ENCODE results near the gene SYTL3.
"Not testable (repeated sequence)": the region's sequence is repeated elsewhere in the genome, so short reads cannot be mapped to it uniquely, and the experiment has no call there.

SYTL3 gene

DNA sequence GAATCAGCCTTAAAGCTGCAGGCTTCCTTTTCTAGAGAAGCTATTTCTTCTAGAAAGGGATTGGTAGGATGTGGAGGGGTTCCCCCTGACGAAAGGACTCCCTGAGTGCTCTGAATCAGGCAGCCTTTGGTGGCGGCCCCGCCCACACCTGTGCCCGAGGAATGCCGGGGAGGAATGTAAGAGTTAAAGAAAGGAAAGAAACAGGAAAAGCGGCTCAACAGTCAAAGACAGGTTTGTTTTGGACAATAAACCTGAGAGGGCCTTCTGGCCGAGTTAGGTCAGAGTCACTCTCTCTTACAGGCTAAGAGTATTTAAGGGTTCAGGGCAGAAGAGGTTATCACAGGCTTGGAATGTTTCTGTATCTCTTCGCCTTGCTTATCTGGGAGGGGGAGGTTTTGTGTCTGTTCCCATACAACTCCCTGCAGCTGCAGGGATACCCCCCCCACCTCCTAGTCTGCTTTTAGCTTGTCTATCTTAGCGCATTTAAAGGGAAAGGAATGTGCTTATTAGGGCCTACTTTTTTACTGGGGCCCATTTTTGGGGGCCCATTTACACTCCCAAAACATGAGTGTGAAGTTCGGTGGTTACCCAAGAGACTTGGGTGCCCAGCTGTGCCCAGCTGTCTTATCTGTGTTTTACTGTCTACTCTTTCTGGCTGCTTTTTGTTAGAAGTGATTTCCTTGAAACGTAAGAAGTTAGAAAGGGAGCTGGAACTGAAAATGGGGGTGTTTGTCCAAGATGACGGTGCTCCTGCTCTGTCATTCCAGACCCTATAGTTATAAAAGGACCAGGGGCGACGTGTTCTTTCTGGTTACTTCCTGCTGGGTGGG, 38.1 kb upstream of the SYTL3 start:
- Histone ChIP-seq H3K27me3 (ENCODE audit: control insufficient read depth, insufficient read depth, low read length) (no peaks in the 10 kb centered on the region), H3K36me3 (ENCODE audit: control insufficient read depth, insufficient read depth, low read length) (peaks cover 31% of the 10 kb centered on the region)

DNA sequence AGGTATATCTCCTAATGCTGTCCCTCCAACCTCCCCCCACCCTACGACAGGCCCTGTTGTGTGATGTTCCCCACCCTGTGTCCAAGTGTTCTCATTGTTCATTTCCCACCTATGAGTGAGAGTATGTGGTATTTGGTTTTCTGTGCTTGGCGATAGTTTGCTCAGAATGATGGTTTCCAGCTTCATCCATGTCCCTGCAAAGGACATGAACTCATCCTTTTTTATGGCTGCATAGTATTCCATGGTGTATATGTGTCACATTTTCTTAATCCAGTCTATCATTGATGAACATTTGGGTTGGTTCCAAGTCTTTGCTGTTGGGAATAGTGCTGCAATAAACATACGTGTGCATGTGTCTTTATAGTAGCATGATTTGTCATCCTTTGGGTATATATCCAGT, 35.2 kb upstream of the SYTL3 start:
- H3K4me3 ChIP-seq (ENCODE audit: low read length); H3K9me3 ChIP-seq (ENCODE audit: control insufficient read depth, low read length); H3K27me3 ChIP-seq (ENCODE audit: control insufficient read depth, insufficient read depth, low read length); H3K9ac ChIP-seq (ENCODE audit: low read length); H3K4me1 ChIP-seq (ENCODE audit: control insufficient read depth, insufficient read depth, low read length): not testable (repeated sequence)
- H3K36me3 ChIP-seq (ENCODE audit: control insufficient read depth, insufficient read depth, low read length): peaks cover 12% of the 10 kb centered on the region

More for the DNA sequence above, 38.1 kb upstream of the SYTL3 start:
- Histone ChIP-seq H3K9me3 (ENCODE audit: control insufficient read depth, low read length) (no peaks in the 10 kb centered on the region), H3K4me1 (ENCODE audit: control insufficient read depth, insufficient read depth, low read length) (no peaks in the 10 kb centered on the region), H3K4me3 (ENCODE audit: low read length) (no peak overlapping the region), H3K9ac (ENCODE audit: low read length) (no peak overlapping the region)

DNA sequence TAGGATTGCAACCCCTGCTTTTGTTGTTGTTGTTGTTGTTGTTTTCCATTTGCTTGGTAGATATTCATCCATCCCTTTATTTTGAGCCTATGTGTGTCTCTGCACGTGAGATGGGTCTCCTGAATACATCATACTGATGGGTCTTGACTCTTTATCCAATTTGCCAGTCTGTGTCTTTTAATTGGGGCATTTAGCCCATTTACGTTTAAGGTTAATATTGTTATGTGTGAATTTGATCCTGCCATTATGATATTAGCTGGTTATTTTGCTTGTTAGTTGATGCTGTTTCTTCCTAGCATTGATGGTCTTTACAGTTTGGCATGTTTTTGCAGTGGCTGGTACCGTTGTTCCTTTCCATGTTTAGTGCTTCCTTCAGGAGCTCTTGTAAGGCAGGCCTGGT, 31.6 kb upstream of the SYTL3 start:
- not testable (repeated sequence) for H3K4me3 ChIP-seq (ENCODE audit: low read length); H3K9ac ChIP-seq (ENCODE audit: low read length); H3K27me3 ChIP-seq (ENCODE audit: control insufficient read depth, insufficient read depth, low read length); H3K4me1 ChIP-seq (ENCODE audit: control insufficient read depth, insufficient read depth, low read length); H3K9me3 ChIP-seq (ENCODE audit: control insufficient read depth, low read length); H3K36me3 ChIP-seq (ENCODE audit: control insufficient read depth, insufficient read depth, low read length)

DNA sequence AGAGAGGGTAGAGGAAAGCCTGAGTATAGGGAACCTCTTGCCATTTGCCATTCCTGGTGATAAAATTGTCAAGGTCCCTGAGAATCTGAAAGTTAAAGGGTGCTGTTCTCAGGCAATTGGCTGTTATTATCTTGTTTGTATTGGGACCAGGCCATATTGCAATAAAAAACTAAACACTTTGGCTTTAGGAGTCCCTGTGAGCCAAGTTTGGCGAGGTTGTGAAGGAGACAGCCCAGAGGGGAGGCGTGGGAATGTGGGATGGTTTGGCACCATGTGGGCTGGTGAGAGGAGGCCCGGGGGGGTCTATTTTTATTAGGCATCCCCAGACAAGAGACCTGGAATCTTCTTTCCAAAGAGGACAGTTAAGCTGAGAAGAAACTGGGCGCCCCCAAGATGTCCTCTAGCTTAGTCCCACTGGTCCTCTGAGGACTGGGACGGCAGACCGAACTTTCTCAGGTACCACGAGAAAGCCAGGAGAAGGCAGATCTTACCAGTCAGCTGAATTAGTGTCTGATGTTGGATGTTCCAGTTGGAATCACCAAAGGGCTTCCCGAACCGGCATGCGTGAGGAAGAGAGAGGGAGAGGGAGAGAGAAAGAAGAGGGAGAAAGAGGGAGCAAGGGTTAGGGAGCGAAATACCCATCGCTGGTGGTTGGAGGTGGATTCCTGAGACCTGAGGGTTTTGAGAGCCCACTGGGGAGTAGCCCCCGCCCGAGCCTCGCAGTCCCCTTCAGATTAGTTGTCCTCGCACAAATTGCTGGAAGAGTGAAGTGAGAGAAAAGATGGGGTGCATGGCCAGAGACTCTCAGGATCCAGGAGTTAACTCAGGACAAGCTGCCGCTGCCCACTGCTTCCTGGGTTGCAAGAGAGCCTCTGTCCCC, 29.7 kb upstream of the SYTL3 start:
- Histone ChIP-seq H3K27me3 (ENCODE audit: control insufficient read depth, insufficient read depth, low read length) (no peaks in the 10 kb centered on the region), H3K36me3 (ENCODE audit: control insufficient read depth, insufficient read depth, low read length) (no peaks in the 10 kb centered on the region), H3K4me3 (ENCODE audit: low read length) (no peak overlapping the region), H3K9me3 (ENCODE audit: control insufficient read depth, low read length) (no peaks in the 10 kb centered on the region), H3K9ac (ENCODE audit: low read length) (no peak overlapping the region), H3K4me1 (ENCODE audit: control insufficient read depth, insufficient read depth, low read length) (no peaks in the 10 kb centered on the region)

DNA sequence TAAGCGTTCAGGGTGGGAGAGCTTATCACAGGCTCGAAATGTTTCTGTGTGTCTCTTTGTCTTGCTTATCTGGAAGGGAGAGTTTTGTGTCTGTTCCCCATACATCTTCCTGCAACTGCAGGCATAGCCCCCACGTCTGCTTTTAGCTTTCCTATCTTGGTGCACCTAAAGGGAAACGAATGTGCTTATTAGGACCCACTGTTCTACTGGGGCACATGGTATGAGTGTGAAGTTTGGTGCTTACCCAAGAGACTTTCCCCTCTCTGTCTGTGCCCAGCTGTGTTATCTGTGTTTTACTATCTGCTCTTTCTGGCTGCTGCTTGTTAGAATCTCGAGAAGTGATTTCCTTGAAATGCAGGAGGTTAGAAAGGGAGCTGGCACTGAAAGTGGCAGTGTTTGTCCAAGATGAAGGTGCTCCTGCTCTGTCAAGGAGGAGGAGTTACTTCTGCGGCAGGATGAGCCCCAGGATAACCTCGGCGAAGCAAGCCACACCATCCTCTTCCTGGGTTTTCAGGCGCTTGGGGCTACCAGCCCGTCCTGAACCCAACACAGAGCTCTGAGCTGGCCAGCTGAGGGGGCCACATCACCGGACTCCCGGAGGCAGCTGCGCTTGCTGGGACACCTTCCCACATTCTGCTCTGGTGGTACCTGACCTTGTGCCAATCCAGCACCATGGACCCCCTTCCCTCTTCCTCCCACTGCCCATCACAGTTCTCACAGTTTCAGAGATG, 28.7 kb upstream of the SYTL3 start:
- H3K36me3 ChIP-seq (ENCODE audit: control insufficient read depth, insufficient read depth, low read length): no peaks in the 10 kb centered on the region

DNA sequence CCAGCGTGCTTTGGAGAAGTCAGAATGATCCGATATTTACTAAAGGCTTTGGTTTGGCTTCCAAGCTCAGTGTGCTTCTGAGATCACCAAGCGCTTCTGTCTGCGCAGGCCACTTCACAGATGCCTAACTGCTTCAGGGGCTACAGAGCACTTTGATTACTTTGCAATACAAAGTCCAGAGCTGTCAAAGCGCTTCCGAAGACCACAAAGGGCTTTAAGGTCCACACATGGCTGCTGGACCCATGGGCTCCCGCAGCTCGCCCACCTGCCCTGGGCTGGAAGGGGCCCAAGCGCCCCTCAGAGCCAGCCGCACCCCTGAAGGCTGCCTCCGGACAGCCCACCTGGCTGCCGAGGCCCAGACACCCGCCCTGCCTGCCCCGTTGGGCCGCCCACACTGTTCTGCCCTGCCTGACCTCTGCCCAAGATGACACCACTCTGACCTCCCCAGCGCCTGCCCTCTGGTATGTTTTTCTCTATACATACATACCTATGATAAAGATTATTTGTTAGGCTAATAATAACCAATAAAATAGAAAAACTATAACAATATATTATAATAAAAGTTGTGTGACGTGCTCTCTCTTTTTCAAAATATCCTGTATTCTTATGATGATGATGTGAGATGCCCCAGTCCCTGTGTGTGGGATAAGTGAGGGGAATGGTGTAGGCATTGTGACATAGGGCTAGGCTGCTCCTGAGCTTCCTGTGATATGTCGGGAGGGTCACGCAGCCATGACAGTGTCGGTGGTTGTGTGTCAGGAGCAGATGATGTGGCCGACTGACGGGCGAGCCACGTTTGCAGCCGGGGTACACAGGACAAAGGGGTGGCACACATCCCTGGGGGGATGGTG, 27.9 kb upstream of the SYTL3 start:
- Histone ChIP-seq H3K36me3 (ENCODE audit: control insufficient read depth, insufficient read depth, low read length) (peaks cover 3% of the 10 kb centered on the region), H3K9me3 (ENCODE audit: control insufficient read depth, low read length) (no peaks in the 10 kb centered on the region), H3K4me3 (ENCODE audit: low read length) (no peak overlapping the region), H3K27me3 (ENCODE audit: control insufficient read depth, insufficient read depth, low read length) (no peaks in the 10 kb centered on the region), H3K9ac (ENCODE audit: low read length) (no peak overlapping the region), H3K4me1 (ENCODE audit: control insufficient read depth, insufficient read depth, low read length) (no peaks in the 10 kb centered on the region)

More for the DNA sequence above, 28.7 kb upstream of the SYTL3 start:
- Histone ChIP-seq H3K4me1 (ENCODE audit: control insufficient read depth, insufficient read depth, low read length) (no peaks in the 10 kb centered on the region), H3K9ac (ENCODE audit: low read length) (no peak overlapping the region), H3K27me3 (ENCODE audit: control insufficient read depth, insufficient read depth, low read length) (no peaks in the 10 kb centered on the region), H3K9me3 (ENCODE audit: control insufficient read depth, low read length) (no peaks in the 10 kb centered on the region), H3K4me3 (ENCODE audit: low read length) (no peak overlapping the region)

DNA sequence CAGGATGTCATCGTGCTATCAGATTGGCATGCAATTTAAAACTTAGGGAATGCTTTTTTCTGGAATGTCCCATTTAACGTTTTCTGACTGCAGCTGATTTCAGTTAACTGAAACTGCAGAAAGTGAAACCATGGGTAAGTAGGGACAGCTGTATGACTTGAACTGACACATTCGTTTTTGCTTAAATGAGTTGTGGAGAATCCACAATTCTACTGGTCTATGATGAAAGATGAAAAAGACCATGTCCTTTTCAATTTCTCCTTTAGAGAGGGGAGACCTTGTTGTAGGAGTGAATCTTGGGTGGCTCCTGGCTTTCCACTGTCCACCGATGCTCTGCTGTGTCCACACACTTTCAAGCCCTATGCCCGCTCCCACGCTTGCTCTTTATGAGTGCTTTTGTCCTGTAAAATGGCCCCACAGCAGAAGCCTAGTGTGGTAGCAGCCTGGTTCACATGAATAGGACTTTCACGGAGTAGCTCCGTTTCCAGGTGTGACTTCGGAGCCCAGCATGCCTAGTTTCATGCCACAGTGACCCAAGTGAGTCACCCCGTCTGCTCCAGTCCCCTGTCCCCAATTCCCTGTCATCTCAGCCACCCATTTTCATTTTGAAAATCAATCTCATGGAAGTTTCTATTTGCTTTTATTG, 27.2 kb upstream of the SYTL3 start:
- Histone ChIP-seq H3K27me3 (ENCODE audit: control insufficient read depth, insufficient read depth, low read length) (no peaks in the 10 kb centered on the region), H3K9me3 (ENCODE audit: control insufficient read depth, low read length) (no peaks in the 10 kb centered on the region), H3K9ac (ENCODE audit: low read length) (no peak overlapping the region), H3K4me3 (ENCODE audit: low read length) (no peak overlapping the region), H3K36me3 (ENCODE audit: control insufficient read depth, insufficient read depth, low read length) (peaks cover 3% of the 10 kb centered on the region), H3K4me1 (ENCODE audit: control insufficient read depth, insufficient read depth, low read length) (no peaks in the 10 kb centered on the region)

DNA sequence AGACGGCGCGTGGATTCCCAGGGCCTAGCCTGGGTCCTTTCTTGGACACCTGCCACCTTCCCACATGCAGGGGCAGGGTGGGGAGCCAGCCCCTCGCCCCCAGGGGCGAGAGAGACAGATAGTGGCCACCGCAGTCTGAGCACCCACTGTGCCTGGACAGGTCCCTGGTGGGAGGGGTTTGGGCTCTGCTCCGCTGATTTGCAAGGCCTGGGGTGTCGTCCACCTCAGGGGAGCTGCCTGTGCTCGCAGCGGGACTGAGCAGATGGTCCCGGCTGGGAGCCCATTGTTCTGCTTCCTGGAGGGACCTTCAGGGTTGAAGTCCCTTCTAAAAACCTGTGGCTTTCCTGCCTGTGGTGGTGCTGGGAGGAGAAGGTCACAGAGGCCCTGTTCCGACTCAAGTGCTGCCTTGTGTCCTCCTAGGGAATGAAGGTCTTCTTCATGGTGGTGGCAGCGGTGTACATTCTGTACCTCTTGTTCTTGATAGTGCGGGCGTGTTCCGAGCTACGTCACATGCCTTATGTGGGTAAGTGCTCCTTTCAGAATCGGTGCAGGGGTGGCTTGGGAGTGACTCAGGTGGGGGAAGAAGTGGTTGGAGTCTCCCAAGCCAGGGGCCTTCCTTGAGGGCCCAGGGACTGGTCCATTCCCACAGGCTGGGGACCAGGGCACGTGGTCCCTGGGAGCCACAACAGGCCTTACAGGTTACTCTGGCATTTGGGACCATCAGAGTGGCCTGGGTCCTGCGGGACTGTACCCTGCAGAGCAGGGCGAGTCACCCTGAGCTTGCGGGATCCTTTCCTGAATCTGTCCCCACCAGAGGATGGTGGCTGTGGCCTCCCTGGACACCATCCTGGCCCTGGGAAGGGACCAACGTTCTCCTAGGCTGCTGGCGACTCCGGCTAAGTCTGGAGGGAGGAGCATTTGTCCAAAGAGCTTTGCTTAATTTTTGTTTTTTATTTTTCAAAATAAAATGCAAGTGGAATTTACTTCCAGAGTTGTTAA, 24.9 kb upstream of the SYTL3 start:
- no peak overlapping the region for H3K4me3 ChIP-seq (ENCODE audit: low read length)
- no peaks in the 10 kb centered on the region for H3K27me3 ChIP-seq (ENCODE audit: control insufficient read depth, insufficient read depth, low read length)
- H3K4me1 ChIP-seq (ENCODE audit: control insufficient read depth, insufficient read depth, low read length): peaks cover 3% of the 10 kb centered on the region
- no peak overlapping the region for H3K9ac ChIP-seq (ENCODE audit: low read length)
- H3K36me3 ChIP-seq (ENCODE audit: control insufficient read depth, insufficient read depth, low read length): peaks cover 3% of the 10 kb centered on the region
- no peaks in the 10 kb centered on the region for H3K9me3 ChIP-seq (ENCODE audit: control insufficient read depth, low read length)

DNA sequence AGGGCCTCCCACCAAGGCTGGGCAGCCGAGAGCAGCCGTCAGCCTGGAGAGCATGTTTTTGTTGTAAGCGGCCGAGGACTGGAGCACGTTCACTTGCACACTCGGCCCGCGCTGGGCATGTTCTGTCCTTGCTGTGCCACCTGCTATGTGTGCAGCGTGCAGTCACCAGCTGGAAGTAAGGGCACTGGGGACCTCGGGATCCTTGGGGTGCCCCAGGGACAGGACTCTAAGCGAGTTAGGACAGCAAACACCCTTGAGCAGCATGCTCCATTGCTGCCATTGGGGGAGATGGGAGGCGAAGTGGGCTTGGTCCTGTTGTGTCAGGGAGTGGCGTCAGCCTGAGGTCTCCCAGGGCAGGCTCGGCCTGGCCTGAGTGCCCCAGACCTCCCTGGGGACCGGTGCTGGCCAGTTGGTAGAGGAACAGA, 24.0 kb upstream of the SYTL3 start:
- H3K9me3 ChIP-seq (ENCODE audit: control insufficient read depth, low read length): no peaks in the 10 kb centered on the region
- H3K36me3 ChIP-seq (ENCODE audit: control insufficient read depth, insufficient read depth, low read length): peaks cover 3% of the 10 kb centered on the region
- no peak overlapping the region for H3K4me3 ChIP-seq (ENCODE audit: low read length)
- peaks cover 13% of the 10 kb centered on the region for H3K4me1 ChIP-seq (ENCODE audit: control insufficient read depth, insufficient read depth, low read length)
- H3K9ac ChIP-seq (ENCODE audit: low read length): no peak overlapping the region
- no peaks in the 10 kb centered on the region for H3K27me3 ChIP-seq (ENCODE audit: control insufficient read depth, insufficient read depth, low read length)

DNA sequence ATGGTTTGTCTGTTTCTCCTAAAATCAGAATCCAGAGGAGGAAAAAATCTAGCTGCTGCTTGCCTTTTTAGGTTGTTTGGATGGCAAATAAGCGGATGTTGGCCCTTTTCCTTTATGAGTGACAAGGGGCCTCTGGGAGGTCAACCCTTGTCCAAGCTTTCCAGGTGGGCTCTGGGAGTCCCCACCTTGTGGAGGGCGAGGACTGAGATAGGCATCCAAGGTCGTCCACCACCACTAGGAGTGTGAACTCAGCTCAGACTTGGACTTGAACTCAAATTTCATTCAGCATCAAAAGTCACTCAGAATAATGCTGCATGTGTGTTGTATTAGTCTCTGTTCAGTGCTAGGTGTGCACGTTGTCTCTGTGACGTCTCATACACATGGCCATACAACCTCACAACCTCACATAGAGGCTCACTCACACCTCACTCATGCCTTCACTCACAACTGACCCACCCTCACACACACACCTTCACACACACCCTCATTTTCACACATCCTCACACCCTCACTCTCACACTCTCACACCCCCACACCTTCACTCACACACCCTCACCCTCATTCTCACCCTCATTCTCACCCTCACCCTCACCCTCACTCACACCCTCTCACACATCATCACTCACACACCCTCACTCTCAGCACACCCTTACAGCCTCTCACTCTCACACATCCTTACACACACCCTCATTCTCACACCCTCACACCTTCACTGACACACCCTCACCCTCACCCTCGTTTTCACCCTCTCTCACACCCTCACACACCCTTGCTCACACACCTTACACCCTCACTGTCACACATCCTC, 23.3 kb upstream of the SYTL3 start:
- Histone ChIP-seq H3K4me1 (ENCODE audit: control insufficient read depth, insufficient read depth, low read length) (peaks cover 19% of the 10 kb centered on the region), H3K4me3 (ENCODE audit: low read length) (no peak overlapping the region), H3K9ac (ENCODE audit: low read length) (no peak overlapping the region), H3K9me3 (ENCODE audit: control insufficient read depth, low read length) (no peaks in the 10 kb centered on the region), H3K27me3 (ENCODE audit: control insufficient read depth, insufficient read depth, low read length) (no peaks in the 10 kb centered on the region), H3K36me3 (ENCODE audit: control insufficient read depth, insufficient read depth, low read length) (peaks cover 3% of the 10 kb centered on the region)
